GM23338 (cell line): Measurements from ENCODE around the gene ARMC7.
"Not testable (repeated sequence)": the region's sequence is repeated elsewhere in the genome, so short reads cannot be mapped to it uniquely, and the experiment has no call there.

Experiments
- CREB1 ChIP-seq: fragments of 250-450 bp; sonication (Bioruptor Pico); IDR thresholded peaks from 2 replicates; pipeline ENCODE4 v1.5.0; 2020; ENCODE audit warnings: low read depth, mild to moderate bottlenecking, moderate library complexity
- EZH2 ChIP-seq: fragments of 200-600 bp; sonication (generic); IDR thresholded peaks from one replicate; pipeline ENCODE4 v1.8.0; 2017; ENCODE audit warnings: antibody characterized with exemption, mild to moderate bottlenecking, low read depth; ENCODE audit not compliant: unreplicated experiment
- EZH2phosphoT487 ChIP-seq: fragments of 200-600 bp; sonication (generic); IDR thresholded peaks from one replicate; pipeline ENCODE4 v1.8.1; 2018; ENCODE audit warnings: antibody characterized with exemption; ENCODE audit not compliant: unreplicated experiment
- JUNB ChIP-seq: IDR thresholded peaks from one replicate; pipeline ENCODE4 v1.6.1; 2016; ENCODE audit warnings: antibody characterized with exemption; ENCODE audit not compliant: unreplicated experiment
- POLR2AphosphoS5 ChIP-seq: IDR thresholded peaks from 2 replicates; pipeline ENCODE4 v1.6.1; 2016; ENCODE audit warnings: antibody characterized with exemption, low read depth
- TF ChIP-seq, protein P1 (sequence below), 2 experiments: fragments of 200-600 bp in 1 of 2; sonication (generic) in 1 of 2; conservative IDR thresholded peaks; 2 replicates each; pipeline versions ENCODE4 v1.5.1 to v1.6.1; 2016 to 2017; ENCODE audit warnings: antibody characterized with exemption in 2 of 2, low read depth in 2 of 2, mild to moderate bottlenecking in 2 of 2, moderate library complexity in 1 of 2
- TF ChIP-seq, protein P2 (sequence below): IDR thresholded peaks from one replicate; pipeline ENCODE4 v1.6.1; 2018; ENCODE audit warnings: antibody characterized with exemption; ENCODE audit not compliant: unreplicated experiment

DNA sequence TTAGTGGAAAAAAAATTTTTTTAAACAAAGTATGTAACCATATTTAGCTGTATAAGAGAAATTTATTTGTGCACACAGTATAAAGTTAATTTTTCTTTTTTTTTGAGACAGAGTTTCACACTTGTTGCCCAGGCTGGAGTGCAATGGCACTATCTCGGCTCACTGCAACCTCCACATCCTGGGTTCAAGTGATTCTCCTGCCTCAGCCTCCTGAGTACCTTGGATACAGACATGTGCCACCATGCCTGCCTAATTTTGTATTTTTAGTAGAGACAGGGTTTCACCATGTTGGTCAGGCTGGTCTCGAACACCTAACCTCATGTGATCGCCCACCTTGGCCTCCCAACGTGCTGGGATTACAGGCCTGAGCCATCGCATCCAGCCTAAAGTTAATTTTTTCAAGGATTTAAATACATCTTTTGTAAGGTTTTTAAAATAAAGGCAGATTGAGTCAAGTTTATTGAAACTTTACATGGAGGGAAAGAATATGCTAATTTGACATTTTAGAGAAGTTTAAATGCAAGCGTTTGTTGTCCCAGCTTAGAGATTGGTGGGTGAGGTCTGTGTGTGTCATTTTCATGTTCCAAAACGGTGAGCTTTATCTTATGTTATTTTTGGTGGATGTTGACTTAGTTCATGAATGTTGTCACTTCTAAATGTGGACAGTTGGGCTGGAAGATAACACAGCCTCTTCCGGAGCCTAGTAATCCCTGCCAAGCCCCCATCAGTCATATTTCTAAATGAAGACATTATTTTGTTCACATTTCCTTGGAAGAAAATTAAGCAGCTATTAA, 38.1 kb upstream of the ARMC7 start:
- not testable (repeated sequence) for TF ChIP-seq POLR2AphosphoS5, EZH2phosphoT487, EZH2, CREB1, JUNB
- TF ChIP-seq, protein P1, sequence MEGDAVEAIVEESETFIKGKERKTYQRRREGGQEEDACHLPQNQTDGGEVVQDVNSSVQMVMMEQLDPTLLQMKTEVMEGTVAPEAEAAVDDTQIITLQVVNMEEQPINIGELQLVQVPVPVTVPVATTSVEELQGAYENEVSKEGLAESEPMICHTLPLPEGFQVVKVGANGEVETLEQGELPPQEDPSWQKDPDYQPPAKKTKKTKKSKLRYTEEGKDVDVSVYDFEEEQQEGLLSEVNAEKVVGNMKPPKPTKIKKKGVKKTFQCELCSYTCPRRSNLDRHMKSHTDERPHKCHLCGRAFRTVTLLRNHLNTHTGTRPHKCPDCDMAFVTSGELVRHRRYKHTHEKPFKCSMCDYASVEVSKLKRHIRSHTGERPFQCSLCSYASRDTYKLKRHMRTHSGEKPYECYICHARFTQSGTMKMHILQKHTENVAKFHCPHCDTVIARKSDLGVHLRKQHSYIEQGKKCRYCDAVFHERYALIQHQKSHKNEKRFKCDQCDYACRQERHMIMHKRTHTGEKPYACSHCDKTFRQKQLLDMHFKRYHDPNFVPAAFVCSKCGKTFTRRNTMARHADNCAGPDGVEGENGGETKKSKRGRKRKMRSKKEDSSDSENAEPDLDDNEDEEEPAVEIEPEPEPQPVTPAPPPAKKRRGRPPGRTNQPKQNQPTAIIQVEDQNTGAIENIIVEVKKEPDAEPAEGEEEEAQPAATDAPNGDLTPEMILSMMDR (conservative IDR thresholded peaks at IDR 0.05; ENCODE audit: low read depth in 2 of 2) = not testable (repeated sequence)
- TF ChIP-seq, protein P2, sequence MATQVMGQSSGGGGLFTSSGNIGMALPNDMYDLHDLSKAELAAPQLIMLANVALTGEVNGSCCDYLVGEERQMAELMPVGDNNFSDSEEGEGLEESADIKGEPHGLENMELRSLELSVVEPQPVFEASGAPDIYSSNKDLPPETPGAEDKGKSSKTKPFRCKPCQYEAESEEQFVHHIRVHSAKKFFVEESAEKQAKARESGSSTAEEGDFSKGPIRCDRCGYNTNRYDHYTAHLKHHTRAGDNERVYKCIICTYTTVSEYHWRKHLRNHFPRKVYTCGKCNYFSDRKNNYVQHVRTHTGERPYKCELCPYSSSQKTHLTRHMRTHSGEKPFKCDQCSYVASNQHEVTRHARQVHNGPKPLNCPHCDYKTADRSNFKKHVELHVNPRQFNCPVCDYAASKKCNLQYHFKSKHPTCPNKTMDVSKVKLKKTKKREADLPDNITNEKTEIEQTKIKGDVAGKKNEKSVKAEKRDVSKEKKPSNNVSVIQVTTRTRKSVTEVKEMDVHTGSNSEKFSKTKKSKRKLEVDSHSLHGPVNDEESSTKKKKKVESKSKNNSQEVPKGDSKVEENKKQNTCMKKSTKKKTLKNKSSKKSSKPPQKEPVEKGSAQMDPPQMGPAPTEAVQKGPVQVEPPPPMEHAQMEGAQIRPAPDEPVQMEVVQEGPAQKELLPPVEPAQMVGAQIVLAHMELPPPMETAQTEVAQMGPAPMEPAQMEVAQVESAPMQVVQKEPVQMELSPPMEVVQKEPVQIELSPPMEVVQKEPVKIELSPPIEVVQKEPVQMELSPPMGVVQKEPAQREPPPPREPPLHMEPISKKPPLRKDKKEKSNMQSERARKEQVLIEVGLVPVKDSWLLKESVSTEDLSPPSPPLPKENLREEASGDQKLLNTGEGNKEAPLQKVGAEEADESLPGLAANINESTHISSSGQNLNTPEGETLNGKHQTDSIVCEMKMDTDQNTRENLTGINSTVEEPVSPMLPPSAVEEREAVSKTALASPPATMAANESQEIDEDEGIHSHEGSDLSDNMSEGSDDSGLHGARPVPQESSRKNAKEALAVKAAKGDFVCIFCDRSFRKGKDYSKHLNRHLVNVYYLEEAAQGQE = not testable (repeated sequence)
